Activated naive CD8-positive, alpha-beta T cell (primary cell): Measurements from ENCODE around the gene MZT1.
"Not testable (repeated sequence)": the region's sequence is repeated elsewhere in the genome, so short reads cannot be mapped to it uniquely, and the experiment has no call there.

Experiments used
- H3K27ac Mint-ChIP-seq: one replicate; pipeline ENCODE4 v1.8.0; 2021; ENCODE audit warnings: mixed read lengths
- H3K27me3 Mint-ChIP-seq: one replicate; pipeline ENCODE4 v1.8.0; 2021; ENCODE audit warnings: mixed read lengths
- H3K36me3 Mint-ChIP-seq: one replicate; pipeline ENCODE4 v1.8.0; 2021; ENCODE audit warnings: mixed read lengths
- H3K4me1 Mint-ChIP-seq: one replicate; pipeline ENCODE4 v1.8.0; 2021; ENCODE audit warnings: low read depth, mixed read lengths
- H3K4me3 Mint-ChIP-seq: one replicate; pipeline ENCODE4 v1.8.0; 2021; ENCODE audit warnings: mild to moderate bottlenecking, mixed read lengths
- H3K9me3 Mint-ChIP-seq: one replicate; pipeline ENCODE4 v1.8.0; 2021; ENCODE audit warnings: low read depth, mixed read lengths

Gene MZT1

GRCh38 chr13:72727417-72728289 is at the start of gene MZT1, which contains the start of gene BORA:
Gene MZT1, minus strand, starts transcription at chr13:72727629. Its CDS starts 27 bp downstream, at chr13:72727602.
Gene BORA, plus strand, starts transcription at chr13:72727923. Its CDS starts 1,018 bp downstream, at chr13:72728941.
- Mint-ChIP-seq H3K4me3 (peak within 1 kb of the TSS; percentile 98), H3K4me1 (peaks cover 43% of the 10 kb centered on the region), H3K9me3 (no peaks in the 10 kb centered on the region), H3K27ac (peak within 1 kb of the TSS; percentile 79), H3K27me3 (no peaks in the 10 kb centered on the region), H3K36me3 (peaks cover 8% of the 10 kb centered on the region)

- H3K27ac Mint-ChIP-seq: no peak overlapping the region
- peaks cover 11% of the 10 kb centered on the region for H3K36me3 Mint-ChIP-seq
- H3K27me3 Mint-ChIP-seq: no peaks in the 10 kb centered on the region
- H3K9me3 Mint-ChIP-seq: no peaks in the 10 kb centered on the region
- H3K4me1 Mint-ChIP-seq: peaks cover 23% of the 10 kb centered on the region
- no peak overlapping the region for H3K4me3 Mint-ChIP-seq
Observed at GRCh38 chr13:72774019-72774418, 46.6 kb upstream of the MZT1 start.

- H3K27ac Mint-ChIP-seq: no peak overlapping the region
- no peaks in the 10 kb centered on the region for H3K27me3 Mint-ChIP-seq
- H3K9me3 Mint-ChIP-seq: no peaks in the 10 kb centered on the region
- no peak overlapping the region for H3K4me3 Mint-ChIP-seq
- peaks cover 21% of the 10 kb centered on the region for H3K36me3 Mint-ChIP-seq
- H3K4me1 Mint-ChIP-seq: peaks cover 1% of the 10 kb centered on the region
Observed at GRCh38 chr13:72763411-72763810, 36.0 kb upstream of the MZT1 start.

GRCh38 chr13:72760189-72760588 is 32.8 kb upstream of the MZT1 start:
- Mint-ChIP-seq H3K27me3 (no peaks in the 10 kb centered on the region), H3K4me3 (no peak overlapping the region), H3K27ac (no peak overlapping the region), H3K4me1 (peaks cover 1% of the 10 kb centered on the region), H3K36me3 (peaks cover 16% of the 10 kb centered on the region), H3K9me3 (no peaks in the 10 kb centered on the region)

- Mint-ChIP-seq H3K9me3 (no peaks in the 10 kb centered on the region), H3K27ac (no peak overlapping the region), H3K27me3 (no peaks in the 10 kb centered on the region), H3K4me3 (no peak overlapping the region), H3K36me3 (peaks cover 22% of the 10 kb centered on the region), H3K4me1 (peaks cover 1% of the 10 kb centered on the region)
Observed at GRCh38 chr13:72757792-72758535, 30.5 kb upstream of the MZT1 start.

- H3K27ac Mint-ChIP-seq: no peak overlapping the region
- no peaks in the 10 kb centered on the region for H3K9me3 Mint-ChIP-seq
- no peaks in the 10 kb centered on the region for H3K27me3 Mint-ChIP-seq
- H3K4me3 Mint-ChIP-seq: no peak overlapping the region
- H3K36me3 Mint-ChIP-seq: peaks cover 27% of the 10 kb centered on the region
- H3K4me1 Mint-ChIP-seq: peaks cover 7% of the 10 kb centered on the region
Observed at GRCh38 chr13:72754111-72754510, 26.7 kb upstream of the MZT1 start.

GRCh38 chr13:72751220-72751619 is 23.8 kb upstream of the MZT1 start:
- Mint-ChIP-seq H3K27ac (no peak overlapping the region), H3K4me3 (no peak overlapping the region), H3K9me3 (no peaks in the 10 kb centered on the region), H3K36me3 (peaks cover 25% of the 10 kb centered on the region), H3K27me3 (no peaks in the 10 kb centered on the region), H3K4me1 (peaks cover 11% of the 10 kb centered on the region)

GRCh38 chr13:72745260-72745659 is 17.8 kb upstream of the MZT1 start:
- Mint-ChIP-seq H3K36me3 (peaks cover 5% of the 10 kb centered on the region), H3K27me3 (no peaks in the 10 kb centered on the region), H3K27ac (no peak overlapping the region), H3K9me3 (no peaks in the 10 kb centered on the region), H3K4me1 (peaks cover 7% of the 10 kb centered on the region), H3K4me3 (no peak overlapping the region)

- H3K27me3 Mint-ChIP-seq: no peaks in the 10 kb centered on the region
- no peaks in the 10 kb centered on the region for H3K4me1 Mint-ChIP-seq
- no peak overlapping the region for H3K4me3 Mint-ChIP-seq
- no peak overlapping the region for H3K27ac Mint-ChIP-seq
- H3K36me3 Mint-ChIP-seq: peaks cover 16% of the 10 kb centered on the region
- no peaks in the 10 kb centered on the region for H3K9me3 Mint-ChIP-seq
Observed at GRCh38 chr13:72740015-72740414, 12.6 kb upstream of the MZT1 start.

- Mint-ChIP-seq H3K36me3 (peaks cover 18% of the 10 kb centered on the region), H3K27me3 (no peaks in the 10 kb centered on the region), H3K4me1 (no peaks in the 10 kb centered on the region), H3K4me3 (no peak overlapping the region), H3K9me3 (no peaks in the 10 kb centered on the region), H3K27ac (no peak overlapping the region)
Observed at GRCh38 chr13:72737033-72737432, 9.6 kb upstream of the MZT1 start.

GRCh38 chr13:72728290-72728605 is 819 bp upstream of the MZT1 start:
- peaks cover 7% of the 10 kb centered on the region for H3K36me3 Mint-ChIP-seq
- no peaks in the 10 kb centered on the region for H3K27me3 Mint-ChIP-seq
- H3K27ac Mint-ChIP-seq: peak overlapping the region; percentile 76
- peak overlapping the region; percentile 98 for H3K4me3 Mint-ChIP-seq
- no peaks in the 10 kb centered on the region for H3K9me3 Mint-ChIP-seq
- peaks cover 40% of the 10 kb centered on the region for H3K4me1 Mint-ChIP-seq

GRCh38 chr13:72726726-72727416 is 558 bp downstream of the MZT1 start:
- peak overlapping the region; percentile 79 for H3K27ac Mint-ChIP-seq
- peaks cover 44% of the 10 kb centered on the region for H3K4me1 Mint-ChIP-seq
- peak overlapping the region; percentile 98 for H3K4me3 Mint-ChIP-seq
- peaks cover 8% of the 10 kb centered on the region for H3K36me3 Mint-ChIP-seq
- H3K27me3 Mint-ChIP-seq: no peaks in the 10 kb centered on the region
- no peaks in the 10 kb centered on the region for H3K9me3 Mint-ChIP-seq

GRCh38 chr13:72726185-72726584 is 1.2 kb downstream of the MZT1 start:
- H3K4me1 Mint-ChIP-seq: peaks cover 44% of the 10 kb centered on the region
- H3K27me3 Mint-ChIP-seq, H3K36me3 Mint-ChIP-seq, H3K27ac Mint-ChIP-seq, H3K9me3 Mint-ChIP-seq: not testable (repeated sequence)
- H3K4me3 Mint-ChIP-seq: peak overlapping the region; percentile 98

GRCh38 chr13:72716776-72717175 is 10.7 kb downstream of the MZT1 start:
- Mint-ChIP-seq H3K27me3 (no peaks in the 10 kb centered on the region), H3K9me3 (peaks cover 4% of the 10 kb centered on the region), H3K27ac (no peak overlapping the region), H3K4me3 (no peak overlapping the region), H3K4me1 (peaks cover 15% of the 10 kb centered on the region), H3K36me3 (peaks cover 54% of the 10 kb centered on the region)

- Mint-ChIP-seq H3K27me3 (no peaks in the 10 kb centered on the region), H3K36me3 (peaks cover 4% of the 10 kb centered on the region), H3K9me3 (peaks cover 4% of the 10 kb centered on the region), H3K27ac (no peak overlapping the region), H3K4me3 (no peak overlapping the region), H3K4me1 (no peaks in the 10 kb centered on the region)
Observed at GRCh38 chr13:72700509-72700908, 26.9 kb downstream of the MZT1 start.
